GM04504 (cell line): ENCODE measurements around the gene STX18.
A peak's percentile ranks its signal among the peaks of the same experiment; 100 is the strongest.
"Not testable (repeated sequence)": the region's sequence is repeated elsewhere in the genome, so short reads cannot be mapped to it uniquely, and the experiment has no call there.

Source experiments
- DNase-seq: peaks from one replicate; pipeline ENCODE4 v3.0.0-alpha.2; 2012; ENCODE audit warnings: low read depth

STX18 gene

GRCh38 chr4:4554234-4554633 is 12.4 kb upstream of the STX18 start:
- DNase-seq: no peak

- DNase-seq: not testable (repeated sequence)
These were observed 10.2 kb upstream of the STX18 start for GRCh38 chr4:4552042-4552441.

- not testable (repeated sequence) for DNase-seq
These were observed 8.3 kb upstream of the STX18 start for GRCh38 chr4:4550161-4550560.

GRCh38 chr4:4549534-4549933 is 7.7 kb upstream of the STX18 start:
- DNase-seq: no peak

- no peak for DNase-seq
These were observed 1.1 kb upstream of the STX18 start for GRCh38 chr4:4542774-4543485.

- peak; percentile 17 for DNase-seq
These were observed 712 bp downstream of the STX18 start for GRCh38 chr4:4541040-4541631.

- DNase-seq: no peak
These were observed 2.4 kb downstream of the STX18 start for GRCh38 chr4:4539481-4539880.

GRCh38 chr4:4535590-4535989 is 6.3 kb downstream of the STX18 start:
- no peak for DNase-seq

GRCh38 chr4:4534515-4535145 is 7.2 kb downstream of the STX18 start:
- no peak for DNase-seq

- DNase-seq: no peak
These were observed 8.2 kb downstream of the STX18 start for GRCh38 chr4:4533461-4534169.

- DNase-seq: no peak
These were observed 9.3 kb downstream of the STX18 start for GRCh38 chr4:4532371-4533154.

GRCh38 chr4:4529392-4529791 is 12.5 kb downstream of the STX18 start:
- DNase-seq: no peak

GRCh38 chr4:4526401-4526800 is 15.4 kb downstream of the STX18 start:
- DNase-seq: no peak

- no peak for DNase-seq
These were observed 17.5 kb downstream of the STX18 start for GRCh38 chr4:4524364-4524763.

- no peak for DNase-seq
These were observed 20.1 kb downstream of the STX18 start for GRCh38 chr4:4521731-4522130.

- no peak for DNase-seq
These were observed 20.7 kb downstream of the STX18 start for GRCh38 chr4:4521136-4521535.

- DNase-seq: no peak
These were observed 22.5 kb downstream of the STX18 start for GRCh38 chr4:4519297-4519894.

- DNase-seq: no peak
These were observed 23.1 kb downstream of the STX18 start for GRCh38 chr4:4518747-4519146.

- no peak for DNase-seq
These were observed 27.1 kb downstream of the STX18 start for GRCh38 chr4:4514786-4515185.

GRCh38 chr4:4512282-4512681 is 29.6 kb downstream of the STX18 start:
- DNase-seq: no peak

GRCh38 chr4:4510641-4511040 is 31.2 kb downstream of the STX18 start:
- DNase-seq: not testable (repeated sequence)

- no peak for DNase-seq
These were observed 32.3 kb downstream of the STX18 start for GRCh38 chr4:4509521-4509920.
